Muscle of leg (tissue), 11 donors: ENCODE measurements around the gene PRELID3B. TPM values are rescaled to one million over a fixed set of nuclear protein-coding genes. Genes with fewer than 3 reads are reported as not detected.
A peak's percentile ranks its signal among the peaks of the same experiment; 100 is the strongest.
"Not testable (repeated sequence)": the region's sequence is repeated elsewhere in the genome, so short reads cannot be mapped to it uniquely, and the experiment has no call there.

ENCODE experiments used
- DNase-seq: peaks from one replicate; pipeline ENCODE4 v3.0.0; 2013
- H3K27ac ChIP-seq: one replicate; pipeline ENCODE4 v1.5.1; 2013; ENCODE audit warnings: mild to moderate bottlenecking, low read length, control low read depth
- H3K27me3 ChIP-seq: one replicate; pipeline ENCODE4 v1.6.1; 2013; ENCODE audit warnings: low read length; ENCODE audit not compliant: control insufficient read depth, insufficient read depth
- H3K36me3 ChIP-seq: one replicate; pipeline ENCODE4 v1.6.1; 2013; ENCODE audit warnings: low read length; ENCODE audit not compliant: control insufficient read depth, insufficient read depth
- H3K4me1 ChIP-seq: one replicate; pipeline ENCODE4 v1.6.1; 2013; ENCODE audit warnings: low read length; ENCODE audit not compliant: control insufficient read depth, insufficient read depth
- H3K4me3 ChIP-seq: one replicate; pipeline ENCODE4 v1.5.1; 2013; ENCODE audit warnings: low read length, control low read depth
- H3K9me3 ChIP-seq: replicated peaks from 2 replicates; pipeline ENCODE4 v1.6.1; 2013; ENCODE audit warnings: low read depth, low read length; ENCODE audit not compliant: control insufficient read depth
- WGBS: methylation state at CpG from one replicate; pipeline ENCODE4 v1.1.5; 2013; ENCODE audit warnings: missing lambda C conversion rate; ENCODE audit not compliant: insufficient coverage; 5-methylcytosine and 5-hydroxymethylcytosine counted together
- polyA plus RNA-seq, 8 donors: library from polyadenylated mRNA; unstranded; fragments of 120-200 nt; gene quantifications; one replicate each; pipeline versions ENCODE4 v1.2.1 to v1.2.3, GENCODE V29; 2013; ENCODE audit warnings: inconsistent platforms in 1 of 8, low replicate concordance in 1 of 8; ENCODE audit not compliant: insufficient read length in 8 of 8, insufficient read depth in 1 of 8
- total RNA-seq: library from RNA; stranded (reverse); fragments of 120-200 nt; gene quantifications from one replicate; pipeline ENCODE4 v1.2.4, GENCODE V29; 2013

The PRELID3B gene
- total and polyA plus RNA-seq, 9 donors = 39.3 to 52.8 (median 49.8) TPM

DNA sequence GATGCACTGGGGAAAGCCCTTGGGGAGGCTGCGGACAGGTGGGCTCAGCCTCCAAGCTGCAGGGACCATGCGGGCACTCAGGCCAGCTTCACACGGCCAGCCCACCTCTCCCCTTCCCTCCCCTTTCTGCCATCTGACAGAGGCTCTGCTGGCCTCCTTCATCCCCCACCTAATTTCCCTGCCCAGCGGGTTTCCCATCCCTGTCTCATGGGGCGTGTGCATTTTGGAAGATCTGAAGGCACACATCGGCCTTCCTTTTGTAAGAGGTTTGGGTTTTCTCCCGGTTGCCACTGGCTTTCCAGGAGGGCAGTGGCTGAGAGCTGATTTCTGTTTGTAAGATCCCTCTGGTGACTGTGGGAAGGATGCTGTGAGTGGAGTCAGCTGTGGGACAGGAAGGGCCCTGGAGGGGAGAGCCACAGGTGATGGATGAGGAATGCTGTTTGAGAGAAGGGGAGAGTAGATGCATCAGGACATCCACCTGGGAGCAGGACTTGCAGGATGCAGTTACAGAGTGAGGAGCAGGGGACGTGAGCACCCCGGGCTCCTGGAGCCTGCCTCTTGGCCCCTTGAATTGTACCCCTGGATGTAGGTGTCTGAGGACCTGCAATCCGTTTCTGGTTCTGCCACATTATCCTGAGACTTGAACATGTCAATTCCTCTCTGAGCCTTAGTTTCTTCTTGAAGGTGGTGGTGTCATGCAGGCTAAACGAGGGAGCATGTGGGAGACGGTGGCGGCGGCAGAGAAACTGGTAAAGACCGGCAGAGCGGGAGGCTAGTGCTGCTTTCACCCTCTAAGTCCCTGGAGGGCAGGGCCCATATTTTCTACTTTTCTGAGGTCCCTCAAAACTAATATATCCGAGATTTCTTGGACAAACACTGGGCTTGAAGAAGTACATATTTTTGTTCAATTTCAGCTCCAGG, 29.3 kb downstream of the PRELID3B start:
- no peaks in the 10 kb centered on the region for H3K36me3 ChIP-seq
- 71% methylated on average over 13 of the region's 17 CpGs for WGBS
- no peak overlapping the region for H3K27ac ChIP-seq
- peaks cover 15% of the 10 kb centered on the region for H3K4me1 ChIP-seq
- no peak overlapping the region for H3K4me3 ChIP-seq
- no peaks in the 10 kb centered on the region for H3K27me3 ChIP-seq
- H3K9me3 ChIP-seq = no peaks in the 10 kb centered on the region
- no peak for DNase-seq

DNA sequence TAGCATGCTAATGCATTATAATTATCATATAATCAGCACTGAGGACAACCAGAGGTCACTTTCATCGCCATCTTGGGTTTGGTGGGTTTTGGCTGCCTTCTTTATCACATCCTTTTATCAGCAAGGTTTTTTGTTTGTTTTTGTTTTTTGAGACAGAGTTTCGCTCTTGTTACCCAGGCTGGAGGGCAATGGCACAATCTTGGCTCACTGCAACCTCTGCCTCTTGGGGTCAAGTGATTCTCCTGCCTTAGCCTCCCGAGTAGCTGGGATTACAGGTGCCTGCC, 30.8 kb downstream of the PRELID3B start:
- not testable (repeated sequence) for H3K4me3 ChIP-seq
- WGBS = 93% methylated on average over 2 of the region's 3 CpGs

DNA sequence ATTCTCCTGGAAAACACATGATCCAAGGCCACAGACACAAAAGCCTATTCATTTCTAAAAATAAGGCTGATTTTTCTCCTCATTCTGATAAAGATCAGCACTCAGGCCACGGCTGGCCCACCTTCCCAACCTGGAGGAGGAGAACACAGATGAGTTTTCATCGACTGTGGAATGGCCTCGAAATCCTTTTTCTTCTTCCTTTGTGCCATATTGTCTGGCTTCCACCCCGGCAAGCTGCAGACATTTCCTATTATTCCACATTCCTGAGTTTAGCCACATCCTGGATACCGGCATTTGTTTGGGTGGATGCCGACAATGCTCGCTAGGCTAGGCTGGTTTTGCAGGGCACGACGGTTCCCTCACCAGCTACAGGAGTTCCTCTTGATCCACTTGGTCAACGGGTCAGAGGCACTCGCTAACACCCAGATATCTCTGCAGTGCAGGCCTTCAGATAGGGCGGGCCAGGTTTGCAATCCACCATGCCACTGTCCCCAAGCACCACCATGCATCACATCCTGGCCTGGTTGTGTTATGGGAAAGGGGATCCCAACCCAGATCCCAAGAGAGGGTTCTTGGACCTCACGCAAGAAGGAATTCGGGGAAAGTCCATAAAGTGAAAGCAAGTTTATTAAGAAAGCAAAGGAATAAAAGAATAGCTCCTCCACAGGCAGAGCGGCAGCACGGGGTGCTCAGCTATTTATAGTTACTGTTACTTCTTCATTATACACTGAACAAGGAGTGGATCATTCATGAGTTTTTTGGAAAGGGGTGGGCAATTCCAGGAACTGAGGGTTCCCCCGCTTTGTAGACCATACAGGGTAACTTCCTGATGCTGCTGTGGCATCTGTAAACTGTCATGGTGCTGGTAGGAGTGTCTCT, 31.4 kb downstream of the PRELID3B start:
- peaks cover 27% of the 10 kb centered on the region for H3K4me1 ChIP-seq
- peak; percentile 53 for DNase-seq
- peak overlapping the region; percentile 62 for H3K27ac ChIP-seq
- H3K27me3 ChIP-seq = no peaks in the 10 kb centered on the region
- 35% methylated on average over 9 of the region's 17 CpGs for WGBS
- no peaks in the 10 kb centered on the region for H3K36me3 ChIP-seq
- no peaks in the 10 kb centered on the region for H3K9me3 ChIP-seq
- no peak overlapping the region for H3K4me3 ChIP-seq

More for the DNA sequence above, 30.8 kb downstream of the PRELID3B start:
- Histone ChIP-seq H3K4me1 (peaks cover 22% of the 10 kb centered on the region), H3K27ac (peak overlapping the region; percentile 62)
- not testable (repeated sequence) for H3K9me3 ChIP-seq, DNase-seq, H3K36me3 ChIP-seq, H3K27me3 ChIP-seq

DNA sequence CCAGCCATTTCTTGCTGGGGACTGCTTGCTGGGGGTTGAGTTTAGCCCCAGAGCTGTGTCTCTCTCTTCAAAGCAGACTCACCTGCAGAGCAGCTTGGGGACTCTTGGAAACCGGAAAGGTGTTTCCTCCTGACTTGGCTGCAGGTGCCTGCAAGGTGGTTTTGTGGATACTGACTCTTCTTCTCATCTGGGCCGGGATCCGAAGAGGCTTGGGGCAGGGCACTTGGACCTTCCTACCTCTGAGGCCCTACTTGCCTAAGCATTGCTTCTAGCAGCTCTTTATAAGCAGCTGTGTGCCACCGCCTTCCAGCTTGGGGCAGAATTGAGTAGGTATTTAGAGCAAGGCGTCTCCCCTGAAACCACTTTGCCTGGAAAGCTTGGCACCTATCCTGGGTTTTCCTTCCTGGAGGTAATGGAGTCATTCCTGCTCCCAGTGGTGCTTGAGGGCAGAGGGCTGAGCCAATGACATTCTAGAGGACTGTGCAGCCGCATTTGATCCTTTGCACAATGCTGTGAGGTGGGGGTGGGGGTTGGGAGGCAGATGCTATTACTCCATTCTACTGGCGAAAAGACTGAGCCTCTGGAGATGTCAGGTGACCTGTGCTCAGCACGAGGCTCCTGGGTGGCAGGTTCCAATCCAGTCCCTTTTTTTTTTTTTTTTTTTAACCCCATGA, 32.1 kb downstream of the PRELID3B start:
- no peak overlapping the region for H3K4me3 ChIP-seq
- no peak for DNase-seq
- peak overlapping the region; percentile 62 for H3K27ac ChIP-seq
- no peaks in the 10 kb centered on the region for H3K36me3 ChIP-seq
- WGBS = 58% methylated on average over 3 of the region's 8 CpGs
- no peaks in the 10 kb centered on the region for H3K9me3 ChIP-seq
- H3K4me1 ChIP-seq = peaks cover 34% of the 10 kb centered on the region
- H3K27me3 ChIP-seq = no peaks in the 10 kb centered on the region

DNA sequence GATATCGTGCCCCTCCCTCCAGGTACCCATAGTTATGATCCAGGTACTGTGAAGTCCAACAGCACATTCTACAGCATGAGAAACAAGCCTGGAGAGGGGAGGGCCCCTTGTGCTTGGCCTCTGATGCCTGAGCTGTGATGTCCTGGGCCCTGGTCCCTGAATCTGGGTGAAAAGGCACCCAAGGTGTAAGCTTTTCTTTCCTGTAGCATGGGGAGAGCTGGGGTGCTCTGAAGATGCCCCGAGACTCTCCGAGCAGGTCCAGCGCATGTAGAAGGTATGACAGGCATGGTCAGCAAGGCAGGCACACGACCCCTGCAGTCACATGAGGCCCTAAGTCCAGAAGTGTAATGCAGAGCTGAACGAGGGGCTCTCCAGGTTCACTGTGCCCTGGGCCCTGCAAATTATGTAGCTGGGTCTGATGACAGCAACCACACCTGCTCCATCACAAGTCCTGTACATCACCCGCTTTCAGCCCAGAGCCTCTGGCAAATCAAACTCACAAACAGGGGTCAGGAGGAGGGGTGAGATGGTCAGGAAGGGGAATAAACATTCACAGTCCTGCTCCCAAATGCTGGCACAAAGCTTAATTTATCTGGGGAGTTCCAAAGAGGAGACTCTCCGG, 33.8 kb downstream of the PRELID3B start:
- Histone ChIP-seq H3K36me3 (no peaks in the 10 kb centered on the region), H3K9me3 (no peaks in the 10 kb centered on the region), H3K27me3 (no peaks in the 10 kb centered on the region), H3K4me1 (peaks cover 47% of the 10 kb centered on the region), H3K27ac (no peak overlapping the region), H3K4me3 (no peak overlapping the region)
- WGBS = 70% methylated on average over 5 of the region's 8 CpGs
- no peak for DNase-seq

DNA sequence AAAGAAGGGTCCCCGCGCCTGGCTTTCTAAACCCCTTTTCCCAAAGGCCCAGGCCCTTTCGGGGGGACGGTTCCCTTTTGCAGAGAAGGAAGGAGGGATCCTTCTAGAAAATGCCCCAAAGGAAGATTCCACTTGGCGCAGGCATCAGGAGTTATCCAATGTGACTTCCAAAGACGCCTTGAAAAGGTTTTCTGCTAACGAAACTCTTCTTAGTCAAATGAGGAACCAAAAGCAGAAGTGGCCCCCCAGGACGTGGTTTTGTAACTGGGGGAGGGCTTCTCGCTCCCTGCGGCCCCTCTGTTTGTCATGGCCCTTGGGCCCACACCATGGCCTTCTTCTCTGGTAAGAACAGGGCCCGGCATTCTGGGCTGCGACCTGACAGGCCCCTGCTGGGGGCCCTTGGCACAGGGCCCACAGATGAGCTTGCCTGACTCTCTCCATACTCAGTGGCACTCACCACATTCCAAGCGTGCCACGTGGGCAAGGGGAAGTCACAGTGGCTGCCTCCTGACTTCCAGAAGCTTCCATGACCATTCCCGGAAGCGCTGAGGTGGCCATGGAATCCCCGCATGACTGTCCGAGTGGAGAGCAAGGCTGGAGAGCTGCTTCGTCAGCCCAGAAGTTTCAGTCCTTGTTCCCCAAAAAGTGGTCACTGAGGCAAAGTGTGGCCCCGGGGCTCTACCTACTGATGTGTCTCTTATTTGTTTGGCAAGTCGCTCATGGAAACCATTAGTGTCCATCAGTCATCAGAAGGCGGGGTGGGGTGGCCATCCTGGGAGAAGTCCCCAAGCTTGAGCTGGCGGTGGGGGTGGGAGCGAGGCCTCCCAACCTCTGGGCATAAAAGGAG, 34.7 kb downstream of the PRELID3B start:
- H3K9me3 ChIP-seq = no peaks in the 10 kb centered on the region
- H3K27me3 ChIP-seq = no peaks in the 10 kb centered on the region
- H3K27ac ChIP-seq = peak overlapping the region; percentile 31
- peaks cover 9% of the 10 kb centered on the region for H3K36me3 ChIP-seq
- peaks cover 47% of the 10 kb centered on the region for H3K4me1 ChIP-seq
- DNase-seq = peak; percentile 71
- 76% methylated on average over 22 of the region's 24 CpGs for WGBS
- peak overlapping the region; percentile 24 for H3K4me3 ChIP-seq

DNA sequence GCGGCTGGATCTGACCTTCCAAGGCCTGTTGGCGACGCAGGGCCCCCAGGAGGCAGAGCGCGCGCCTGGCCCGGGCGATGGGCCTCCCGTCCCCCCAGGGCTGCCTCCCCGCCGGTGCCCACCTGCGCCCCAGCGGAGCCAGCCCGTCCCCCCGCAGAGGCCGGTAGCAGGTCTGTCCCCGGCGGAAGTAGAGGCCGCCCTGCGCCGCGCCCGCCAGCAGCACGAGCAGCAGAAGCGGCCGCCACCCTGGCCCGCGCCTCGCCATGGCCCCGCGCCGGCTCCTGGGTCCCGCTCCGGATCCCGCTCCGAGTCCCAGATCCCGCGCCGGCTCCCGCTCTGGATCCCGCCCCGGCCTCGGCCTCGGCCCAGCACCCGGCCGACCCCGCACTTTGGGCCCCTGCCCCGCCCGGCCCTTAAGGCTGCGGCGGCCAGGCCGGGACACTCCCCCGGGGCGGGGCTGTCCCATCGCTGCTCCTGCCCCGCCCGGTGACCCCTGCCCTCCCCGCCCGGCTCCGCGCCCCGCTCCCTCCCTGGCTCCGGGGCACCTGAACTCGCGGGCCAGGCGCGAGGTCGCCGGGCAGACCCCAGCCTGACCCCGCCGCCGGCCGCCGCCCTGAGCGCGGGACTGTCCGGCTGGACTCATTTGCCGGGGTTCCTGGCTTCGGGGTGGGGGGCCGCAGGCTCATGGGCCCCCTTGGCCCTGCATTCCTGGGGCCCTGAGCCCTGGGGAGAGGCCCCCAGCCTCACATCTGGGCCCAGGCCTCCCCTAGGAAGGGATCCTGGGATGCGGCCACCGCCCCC, 35.5 kb downstream of the PRELID3B start, which contains the start of gene CTSZ:
Gene CTSZ, minus strand, starts transcription at position 391 of the 801 bp plus-strand sequence. Its CDS starts 126 bp downstream, at position 265.
- Histone ChIP-seq H3K27ac (peak within 1 kb of the TSS; percentile 71), H3K4me1 (peaks cover 47% of the 10 kb centered on the region), H3K36me3 (peaks cover 16% of the 10 kb centered on the region), H3K9me3 (no peaks in the 10 kb centered on the region), H3K27me3 (no peaks in the 10 kb centered on the region), H3K4me3 (peak within 1 kb of the TSS; percentile 66)
- 4% methylated on average over 80 of the region's 82 CpGs for WGBS
- peak; percentile 78 for DNase-seq

DNA sequence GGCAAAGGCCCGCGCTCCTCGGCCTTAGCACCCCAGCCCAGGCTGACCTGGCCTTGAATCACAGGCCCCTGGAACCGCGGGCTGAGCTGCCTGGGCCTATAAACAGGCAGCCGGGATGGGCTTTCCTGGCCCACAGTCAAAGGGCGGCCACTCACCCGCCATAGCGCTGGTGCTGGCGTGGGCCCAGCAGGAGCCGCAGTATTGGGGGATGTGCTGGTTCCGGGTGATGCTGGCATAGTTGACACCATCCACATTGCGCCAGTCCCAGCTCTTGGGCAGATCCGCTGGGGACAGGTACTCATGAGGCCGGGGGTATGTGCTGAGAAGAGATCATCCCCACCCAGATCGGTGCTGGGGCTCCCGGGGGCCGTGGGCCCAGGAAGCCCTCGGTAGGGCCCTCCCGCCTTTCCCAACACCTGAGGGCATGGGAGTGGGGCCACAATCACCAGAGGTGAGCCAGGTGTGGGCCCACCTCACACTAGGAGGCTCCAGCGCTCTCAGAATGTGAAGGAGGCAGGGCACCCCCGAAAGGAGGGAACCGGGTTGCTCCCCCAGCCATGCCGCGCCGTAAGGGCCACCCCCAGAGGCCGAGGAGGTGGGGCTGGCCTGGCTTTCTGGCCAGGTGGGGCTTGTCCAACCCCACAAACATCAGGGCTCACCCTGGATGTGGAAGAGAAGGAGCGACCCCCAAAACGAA, 36.3 kb downstream of the PRELID3B start:
- DNase-seq = no peak
- no peaks in the 10 kb centered on the region for H3K27me3 ChIP-seq
- peaks cover 24% of the 10 kb centered on the region for H3K36me3 ChIP-seq
- no peaks in the 10 kb centered on the region for H3K9me3 ChIP-seq
- peak overlapping the region; percentile 71 for H3K27ac ChIP-seq
- peaks cover 43% of the 10 kb centered on the region for H3K4me1 ChIP-seq
- WGBS = 51% methylated on average over 21 of the region's 29 CpGs
- peak overlapping the region; percentile 66 for H3K4me3 ChIP-seq
